MG63 (cell line): Measurements from ENCODE around the gene SMOC2. TPM values are rescaled to one million over a fixed set of nuclear protein-coding genes. Genes with fewer than 3 reads are reported as not detected.
"Not testable (repeated sequence)": the region's sequence is repeated elsewhere in the genome, so short reads cannot be mapped to it uniquely, and the experiment has no call there.

Experiments
- DNase-seq: peaks from one replicate; pipeline ENCODE4 v3.0.0-alpha.2; 2020
- H3K27me3 ChIP-seq: fragments of 250-450 bp; sonication (Bioruptor Pico); 2 replicates; pipeline ENCODE4 v1.5.1; 2020; ENCODE audit warnings: mild to moderate bottlenecking, moderate library complexity
- H3K36me3 ChIP-seq: fragments of 250-450 bp; sonication (Bioruptor Pico); 2 replicates; pipeline ENCODE4 v1.5.1; 2020; ENCODE audit warnings: mild to moderate bottlenecking, moderate library complexity
- H3K4me3 ChIP-seq: fragments of 250-450 bp; sonication (Bioruptor Pico); 2 replicates; pipeline ENCODE4 v1.5.1; 2020; ENCODE audit warnings: mild to moderate bottlenecking, moderate library complexity
- H3K9me3 ChIP-seq: fragments of 250-450 bp; sonication (Bioruptor Pico); 2 replicates; pipeline ENCODE4 v1.5.1; 2020; ENCODE audit warnings: mild to moderate bottlenecking, moderate library complexity
- total RNA-seq: library from RNA; depleted of rRNA; stranded (reverse); fragments of >200 nt; shearing (Covaris generic); gene quantifications from 2 replicates; pipeline ENCODE4 v1.2.3, GENCODE V29; 2014; ENCODE audit warnings: low replicate concordance

The SMOC2 gene
- total RNA-seq, 1 experiment from 2014 or later = not detected

DNA sequence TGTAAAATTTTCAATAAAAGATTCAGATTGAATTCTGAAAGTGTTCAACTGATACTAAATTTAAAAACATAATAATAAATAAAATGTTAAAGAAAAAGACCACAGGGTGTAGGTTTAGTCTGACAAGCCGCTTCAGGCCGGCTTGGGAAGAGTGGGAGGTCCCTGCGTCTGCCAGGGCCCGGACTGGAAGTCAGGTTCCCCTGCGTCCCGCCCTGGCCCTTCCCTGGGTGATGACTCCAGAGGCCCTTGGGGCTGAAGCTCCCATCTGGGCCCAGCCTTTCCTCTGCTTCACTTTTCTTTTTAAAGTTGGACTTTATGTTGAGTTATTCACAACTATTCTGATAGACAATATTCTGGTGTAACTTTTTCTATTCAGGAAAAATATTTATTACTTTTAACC lies 93.3 kb downstream of the SMOC2 start:
- H3K4me3 ChIP-seq = no peak overlapping the region
- H3K27me3 ChIP-seq = no peaks in the 10 kb centered on the region
- DNase-seq = no peak
- H3K9me3 ChIP-seq = no peaks in the 10 kb centered on the region
- no peaks in the 10 kb centered on the region for H3K36me3 ChIP-seq

GRCh38 chr6:168535711-168536110 lies 94.7 kb downstream of the SMOC2 start:
- Histone ChIP-seq H3K27me3 (no peaks in the 10 kb centered on the region), H3K9me3 (no peaks in the 10 kb centered on the region), H3K4me3 (no peak overlapping the region), H3K36me3 (no peaks in the 10 kb centered on the region)
- DNase-seq = no peak

GRCh38 chr6:168536196-168536595 lies 95.2 kb downstream of the SMOC2 start:
- no peak for DNase-seq
- Histone ChIP-seq H3K9me3 (no peaks in the 10 kb centered on the region), H3K36me3 (no peaks in the 10 kb centered on the region), H3K27me3 (no peaks in the 10 kb centered on the region), H3K4me3 (no peak overlapping the region)

DNA sequence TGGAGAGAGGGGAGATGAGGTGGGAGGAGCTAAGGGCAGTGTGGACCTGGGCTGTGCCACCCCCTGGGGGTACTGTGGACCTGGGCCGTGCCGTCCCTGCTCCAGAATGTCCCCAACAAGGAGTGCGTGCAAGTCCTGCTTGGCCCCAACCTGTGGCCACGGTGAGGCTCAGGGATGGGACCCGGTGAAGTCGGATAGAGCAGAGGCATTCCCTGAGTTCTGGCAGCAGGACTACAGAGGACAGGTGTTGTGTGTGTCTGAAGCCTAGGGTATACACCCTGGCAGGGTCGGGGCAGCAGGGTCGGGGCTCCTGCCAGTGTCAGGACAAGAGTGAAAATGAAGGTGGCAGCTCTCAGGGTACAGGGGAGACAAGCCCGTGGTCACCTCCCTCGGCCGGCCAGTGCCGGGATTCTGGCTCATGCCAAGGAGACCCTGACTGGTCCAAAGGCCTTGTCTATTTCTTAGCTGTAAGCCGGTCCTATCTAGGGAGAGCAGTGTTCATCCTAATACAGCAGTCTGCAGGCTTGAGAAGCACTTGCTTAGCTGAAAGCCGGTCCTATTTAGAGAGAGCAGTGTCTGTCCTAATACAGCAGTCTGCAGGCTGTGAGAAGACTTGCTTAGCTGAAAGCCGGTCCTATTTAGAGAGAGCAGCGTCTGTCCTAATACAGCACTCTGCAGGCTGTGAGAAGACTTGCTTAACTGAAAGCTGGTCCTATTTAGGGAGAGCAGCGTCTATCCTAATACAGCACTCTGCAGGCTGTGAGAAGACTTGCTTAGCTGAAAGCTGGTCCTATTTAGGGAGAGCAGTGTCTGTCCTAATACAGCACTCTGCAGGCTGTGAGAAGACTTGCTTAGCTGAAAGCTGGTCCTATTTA lies 95.9 kb downstream of the SMOC2 start:
- no peaks in the 10 kb centered on the region for H3K36me3 ChIP-seq
- H3K9me3 ChIP-seq = no peaks in the 10 kb centered on the region
- no peaks in the 10 kb centered on the region for H3K27me3 ChIP-seq
- DNase-seq = no peak
- no peak overlapping the region for H3K4me3 ChIP-seq

- Histone ChIP-seq H3K36me3 (no peaks in the 10 kb centered on the region), H3K9me3 (no peaks in the 10 kb centered on the region), H3K27me3 (no peaks in the 10 kb centered on the region), H3K4me3 (no peak overlapping the region)
- DNase-seq = no peak
Measured at GRCh38 chr6:168537540-168537884, 96.5 kb downstream of the SMOC2 start.

DNA sequence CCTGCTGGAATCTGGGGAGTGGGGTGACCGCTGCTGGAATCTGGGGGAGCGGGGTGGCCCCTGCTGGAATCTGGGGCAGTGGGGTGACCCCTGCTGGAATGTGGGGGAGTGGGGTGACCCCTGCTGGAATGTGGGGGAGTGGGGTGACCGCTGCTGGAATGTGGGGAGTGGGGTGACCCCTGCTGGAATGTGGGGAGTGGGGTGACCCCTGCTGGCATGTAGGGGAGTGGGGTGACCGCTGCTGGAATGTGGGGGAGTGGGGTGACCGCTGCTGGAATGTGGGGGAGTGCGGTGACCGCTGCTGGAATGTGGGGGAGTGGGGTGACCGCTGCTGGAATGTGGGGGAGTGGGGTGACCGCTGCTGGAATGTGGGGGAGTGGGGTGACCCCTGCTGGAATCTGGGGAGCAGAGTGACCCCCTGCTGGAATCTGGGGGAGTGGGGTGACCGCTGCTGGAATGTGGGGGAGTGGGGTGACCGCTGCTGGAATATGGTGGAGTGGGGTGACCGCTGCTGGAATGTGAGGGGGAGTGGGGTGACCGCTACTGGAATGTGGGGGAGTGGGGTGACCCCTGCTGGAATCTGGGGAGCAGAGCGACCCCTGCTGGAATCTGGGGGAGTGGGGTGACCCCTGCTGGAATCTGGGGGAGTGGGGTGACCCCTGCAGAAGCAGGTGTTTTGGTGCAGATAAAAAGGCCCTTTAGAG lies 97.4 kb downstream of the SMOC2 start:
- H3K27me3 ChIP-seq, DNase-seq, H3K9me3 ChIP-seq, H3K36me3 ChIP-seq, H3K4me3 ChIP-seq: not testable (repeated sequence)

DNA sequence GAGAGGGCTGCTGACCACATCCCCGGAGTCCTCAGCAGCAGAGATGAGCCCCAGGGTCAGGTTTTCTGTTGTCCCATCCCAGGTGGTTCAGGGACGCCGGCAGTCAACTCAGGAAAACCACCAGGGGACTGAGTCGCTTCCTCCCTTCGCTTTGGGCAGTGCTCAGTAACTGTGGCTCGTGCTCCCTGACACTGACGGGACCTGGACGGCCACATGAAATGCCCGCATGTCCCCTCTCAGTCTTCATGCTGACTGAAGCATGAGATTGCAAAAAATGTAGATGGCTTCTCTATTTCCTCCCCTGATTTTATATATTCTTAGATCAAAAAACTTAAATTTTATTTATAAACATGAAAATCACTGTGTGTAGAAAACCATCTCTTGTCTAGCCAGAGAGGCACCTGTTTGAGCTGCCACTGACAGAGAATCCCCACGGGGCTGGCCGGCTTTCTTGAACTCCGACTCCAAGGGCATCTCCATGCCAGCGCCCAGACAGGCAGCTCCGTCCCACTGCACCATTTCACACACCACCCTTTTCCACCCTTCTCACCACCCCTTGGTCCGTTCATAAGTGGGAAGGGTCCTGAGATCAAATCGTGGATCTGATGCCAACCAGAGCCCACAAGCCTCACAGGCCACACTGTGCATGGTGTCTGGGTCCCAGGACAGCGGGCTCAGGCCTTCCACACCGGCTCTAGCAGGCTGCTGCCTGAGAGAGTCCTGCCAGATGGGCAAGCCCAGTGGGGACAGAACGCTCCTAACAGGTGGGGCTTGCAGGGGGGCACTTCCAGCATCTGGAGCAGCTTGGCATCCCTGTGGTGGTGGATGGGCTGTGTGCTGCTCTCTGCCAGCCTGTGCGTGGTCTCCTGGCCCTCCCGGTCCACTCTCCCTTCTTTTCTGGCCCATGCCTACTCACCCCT lies 98.2 kb downstream of the SMOC2 start:
- Histone ChIP-seq H3K9me3 (no peaks in the 10 kb centered on the region), H3K27me3 (no peaks in the 10 kb centered on the region), H3K36me3 (no peaks in the 10 kb centered on the region), H3K4me3 (no peak overlapping the region)
- DNase-seq = no peak

- DNase-seq = no peak
- Histone ChIP-seq H3K27me3 (no peaks in the 10 kb centered on the region), H3K36me3 (no peaks in the 10 kb centered on the region), H3K4me3 (no peak overlapping the region), H3K9me3 (no peaks in the 10 kb centered on the region)
Measured at GRCh38 chr6:168540713-168541291, 99.8 kb downstream of the SMOC2 start.

- Histone ChIP-seq H3K4me3 (no peak overlapping the region), H3K27me3 (no peaks in the 10 kb centered on the region), H3K9me3 (no peaks in the 10 kb centered on the region), H3K36me3 (no peaks in the 10 kb centered on the region)
- no peak for DNase-seq
Measured at GRCh38 chr6:168541307-168541706, 100.3 kb downstream of the SMOC2 start.

DNA sequence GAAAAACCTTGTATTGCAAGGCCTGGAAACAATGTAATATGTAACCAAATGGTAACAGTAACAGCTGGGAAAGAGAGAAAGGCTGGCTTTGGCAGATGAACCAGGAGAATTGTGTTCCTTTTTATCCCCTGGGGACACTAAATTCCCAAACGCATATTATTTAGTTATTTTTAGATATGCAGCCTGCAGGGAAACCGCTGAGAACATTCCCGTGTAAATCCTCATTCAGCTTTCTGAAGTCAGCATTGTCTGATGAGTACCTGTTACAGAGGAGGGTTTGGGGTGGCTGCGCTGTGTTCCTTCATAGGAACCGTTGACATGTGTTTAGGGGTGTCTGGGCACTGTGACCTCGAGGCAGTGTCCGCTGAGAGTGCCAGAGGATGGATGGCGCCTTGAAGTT lies 101.3 kb downstream of the SMOC2 start:
- no peak for DNase-seq
- H3K4me3 ChIP-seq = no peak overlapping the region
- no peaks in the 10 kb centered on the region for H3K36me3 ChIP-seq
- no peaks in the 10 kb centered on the region for H3K9me3 ChIP-seq
- H3K27me3 ChIP-seq = no peaks in the 10 kb centered on the region

- Histone ChIP-seq H3K27me3 (no peaks in the 10 kb centered on the region), H3K36me3 (no peaks in the 10 kb centered on the region), H3K9me3 (no peaks in the 10 kb centered on the region), H3K4me3 (no peak overlapping the region)
- DNase-seq = no peak
Measured at GRCh38 chr6:168545428-168545827, 104.4 kb downstream of the SMOC2 start.

GRCh38 chr6:168546151-168546550 lies 105.2 kb downstream of the SMOC2 start:
- no peaks in the 10 kb centered on the region for H3K27me3 ChIP-seq
- no peaks in the 10 kb centered on the region for H3K9me3 ChIP-seq
- H3K36me3 ChIP-seq = no peaks in the 10 kb centered on the region
- no peak overlapping the region for H3K4me3 ChIP-seq
- DNase-seq = peak; percentile 48

GRCh38 chr6:168546730-168547129 lies 105.7 kb downstream of the SMOC2 start:
- no peaks in the 10 kb centered on the region for H3K9me3 ChIP-seq
- no peaks in the 10 kb centered on the region for H3K36me3 ChIP-seq
- DNase-seq = no peak
- no peaks in the 10 kb centered on the region for H3K27me3 ChIP-seq
- H3K4me3 ChIP-seq = no peak overlapping the region

GRCh38 chr6:168550326-168550725 lies 109.3 kb downstream of the SMOC2 start:
- no peaks in the 10 kb centered on the region for H3K9me3 ChIP-seq
- H3K36me3 ChIP-seq = no peaks in the 10 kb centered on the region
- H3K27me3 ChIP-seq = no peaks in the 10 kb centered on the region
- DNase-seq = no peak
- no peak overlapping the region for H3K4me3 ChIP-seq

GRCh38 chr6:168554472-168554871 lies 113.5 kb downstream of the SMOC2 start:
- H3K9me3 ChIP-seq = no peaks in the 10 kb centered on the region
- H3K4me3 ChIP-seq = no peak overlapping the region
- no peak for DNase-seq
- no peaks in the 10 kb centered on the region for H3K27me3 ChIP-seq
- no peaks in the 10 kb centered on the region for H3K36me3 ChIP-seq

DNA sequence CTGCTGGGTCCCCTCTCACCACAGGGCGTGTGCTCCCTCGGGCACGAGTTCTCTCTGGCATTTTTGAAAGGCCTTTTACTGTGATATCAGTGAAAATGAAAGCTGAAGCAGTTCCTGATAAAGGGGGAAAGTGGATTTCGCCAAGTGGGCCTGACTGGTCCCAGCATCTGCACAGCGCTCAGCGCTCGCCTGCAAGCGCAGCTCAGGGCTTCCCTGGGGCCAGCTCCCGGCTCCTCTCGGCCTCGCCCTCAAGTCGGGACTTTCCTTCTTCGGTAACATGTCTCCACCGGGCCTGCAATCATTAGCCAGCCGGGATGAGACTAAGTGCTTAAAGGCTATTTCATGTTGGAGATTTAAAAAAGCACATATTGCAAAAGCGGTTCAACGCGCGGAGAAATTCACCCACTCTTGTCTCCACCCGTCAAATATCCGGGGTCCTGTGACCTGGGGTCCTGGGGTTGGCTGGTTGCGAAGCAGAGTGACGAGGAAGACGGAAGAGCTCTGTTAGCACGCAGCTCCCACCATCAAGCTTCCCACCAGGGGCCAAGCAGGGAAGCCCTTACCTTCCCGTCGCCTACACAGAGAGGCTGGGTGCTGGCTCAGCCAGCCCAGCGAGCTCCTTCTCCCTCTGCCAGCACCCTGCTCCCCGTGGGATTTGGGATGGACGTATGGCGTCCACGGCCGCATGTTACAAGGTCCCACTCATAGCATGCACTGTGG lies 114.1 kb downstream of the SMOC2 start:
- Histone ChIP-seq H3K9me3 (no peaks in the 10 kb centered on the region), H3K36me3 (no peaks in the 10 kb centered on the region), H3K4me3 (no peak overlapping the region), H3K27me3 (no peaks in the 10 kb centered on the region)
- no peak for DNase-seq
